Epithelial cell of esophagus (primary cell): ENCODE data around the gene PEA15.

Experiments used
- DNase-seq: peaks from one replicate; pipeline ENCODE4 v3.0.0; 2010; ENCODE audit warnings: low read depth
- H3K4me3 ChIP-seq: 2 replicates; pipeline ENCODE4 v1.5.1; 2011; ENCODE audit warnings: mild to moderate bottlenecking, low read length, control low read depth
- CTCF ChIP-seq: IDR thresholded peaks from 2 replicates; pipeline ENCODE4 v1.5.1; 2011; ENCODE audit warnings: low read depth, mild to moderate bottlenecking, low read length, control low read depth, inconsistent platforms; ENCODE audit not compliant: insufficient read depth; ENCODE audit errors: missing control alignments

Gene PEA15

GRCh38 chr1:160232911-160233310, 27.7 kb downstream of the PEA15 start:
- TF ChIP-seq CTCF, result no peak
- DNase-seq, result no peak
- no peak overlapping the region for H3K4me3 ChIP-seq

GRCh38 chr1:160236806-160237205, 31.6 kb downstream of the PEA15 start:
- H3K4me3 ChIP-seq, result no peak overlapping the region
- no peak for TF ChIP-seq CTCF
- no peak for DNase-seq

GRCh38 chr1:160237558-160237957, 32.4 kb downstream of the PEA15 start:
- no peak overlapping the region for H3K4me3 ChIP-seq
- no peak for TF ChIP-seq CTCF
- no peak for DNase-seq

- no peak for TF ChIP-seq CTCF
- H3K4me3 ChIP-seq, result no peak overlapping the region
- no peak for DNase-seq
These were observed 33.2 kb downstream of the PEA15 start for GRCh38 chr1:160238408-160238807.

- no peak for TF ChIP-seq CTCF
- no peak overlapping the region for H3K4me3 ChIP-seq
- no peak for DNase-seq
These were observed 34.6 kb downstream of the PEA15 start for GRCh38 chr1:160239582-160240299.

- no peak overlapping the region for H3K4me3 ChIP-seq
- no peak for DNase-seq
- TF ChIP-seq CTCF, result no peak
These were observed 38.6 kb downstream of the PEA15 start for GRCh38 chr1:160243767-160244166.

GRCh38 chr1:160244209-160244608, 39.0 kb downstream of the PEA15 start:
- no peak for DNase-seq
- no peak for TF ChIP-seq CTCF
- no peak overlapping the region for H3K4me3 ChIP-seq
